Measurements from ENCODE around the gene SEMA5A.
A peak's percentile ranks its signal among the peaks of the same experiment; 100 is the strongest.

SEMA5A gene

DNA sequence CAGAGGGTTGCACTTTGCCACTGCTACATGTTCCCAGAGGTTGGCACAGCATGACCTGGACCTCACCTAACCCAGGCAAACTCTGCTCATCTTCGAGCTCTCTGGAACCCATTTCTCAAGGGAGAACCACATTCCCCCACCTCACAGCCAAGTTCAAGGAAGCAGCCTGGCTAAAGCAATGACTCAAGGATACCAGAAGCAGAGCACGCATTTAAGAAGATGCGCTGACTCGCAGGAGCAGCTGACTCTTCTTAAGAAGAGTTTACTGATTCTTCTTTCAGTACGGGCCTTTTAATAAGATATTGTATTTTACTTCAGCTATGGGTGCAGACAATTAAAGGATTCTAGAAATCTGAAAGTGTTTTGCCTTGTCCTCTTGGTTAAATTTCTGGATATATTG is 4.1 kb upstream of the SEMA5A start:
- DNase-seq: no peak

DNA sequence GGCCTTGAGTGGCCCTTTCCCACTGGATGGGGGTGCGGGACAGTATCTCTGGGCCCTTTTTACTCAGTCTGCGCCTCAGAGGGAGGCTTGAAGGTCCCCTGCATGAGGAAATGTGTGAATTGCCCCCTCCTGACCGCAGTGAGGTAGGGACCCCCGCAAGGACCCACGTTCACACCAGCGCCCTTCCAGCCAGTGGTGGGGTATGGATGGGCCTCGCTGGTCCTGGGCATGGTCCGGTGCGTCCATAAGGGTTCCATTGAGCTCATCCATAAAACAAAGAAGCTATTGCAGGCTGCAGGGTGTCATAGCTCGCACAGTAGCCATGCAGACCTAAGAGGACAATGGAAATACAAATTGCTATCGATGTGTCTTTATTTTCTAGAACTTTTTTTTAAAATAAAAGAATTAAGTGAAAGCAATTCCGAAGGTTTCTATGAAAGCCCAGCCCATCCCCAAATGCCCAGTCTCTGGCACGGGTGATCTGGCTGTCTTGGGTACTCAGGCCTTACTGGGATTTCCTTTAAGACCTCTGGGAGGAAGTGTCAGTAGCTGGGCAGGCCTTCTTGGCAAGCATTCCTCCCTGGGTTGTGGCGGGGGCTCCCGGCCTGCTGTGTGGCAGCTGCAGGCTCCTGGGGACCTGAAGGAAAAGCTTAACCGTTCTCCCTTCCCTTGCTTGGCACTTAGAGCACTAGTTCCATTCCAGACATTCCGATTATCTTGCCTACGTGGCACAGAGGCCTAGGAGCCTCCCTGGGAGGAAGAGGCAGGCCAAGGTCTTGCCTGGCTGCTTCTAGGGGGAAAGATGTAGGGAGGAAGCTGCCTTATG is 1.5 kb upstream of the SEMA5A start:
- DNase-seq: peak in 26 of 56 donors; percentile 5 to 54 (median 24)

DNA sequence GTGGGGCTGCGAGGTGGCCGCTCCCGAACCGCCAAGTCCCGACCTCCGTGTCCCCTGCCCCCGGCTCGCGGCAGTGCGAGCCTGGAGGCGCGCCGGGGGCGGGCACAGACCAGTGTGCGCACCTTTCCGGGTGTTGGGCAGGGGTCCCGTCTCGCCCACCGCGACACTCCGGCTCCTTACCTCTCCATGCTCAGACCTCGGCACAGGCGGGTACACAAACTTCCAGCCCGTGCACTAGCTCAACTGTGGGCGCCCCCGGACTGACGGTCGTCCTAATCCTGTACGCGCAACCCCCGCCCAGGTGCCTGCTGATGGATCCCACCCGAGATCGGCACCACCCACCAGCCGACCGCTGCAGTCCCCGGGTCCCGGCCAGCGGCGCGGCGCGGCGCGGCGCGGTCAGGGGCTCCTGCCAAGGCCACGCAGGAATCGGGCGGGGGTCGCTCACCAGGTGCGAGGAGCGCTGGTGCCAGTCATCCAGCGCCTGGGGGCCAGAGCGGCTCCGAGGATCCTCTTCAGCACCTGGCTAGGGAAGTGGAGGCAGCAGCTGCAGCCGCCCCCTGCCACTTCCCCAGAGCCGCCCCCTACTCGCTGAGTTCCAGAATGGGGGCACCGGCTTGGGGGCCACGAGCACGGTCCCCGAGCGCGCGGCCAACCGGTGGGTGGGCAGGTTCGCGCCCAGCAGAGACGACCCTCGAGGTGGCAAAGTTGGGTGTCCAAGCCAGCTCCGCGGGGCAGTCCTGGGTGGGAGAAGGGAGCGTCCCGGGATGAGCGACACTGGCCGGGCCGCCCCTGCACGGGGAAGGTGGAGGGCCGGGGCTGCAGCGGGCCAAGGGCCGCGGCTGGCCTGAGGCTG is 511 bp downstream of the SEMA5A start:
- DNase-seq: peak in 3 of 56 donors; percentile 9 to 40 (median 14)

DNA sequence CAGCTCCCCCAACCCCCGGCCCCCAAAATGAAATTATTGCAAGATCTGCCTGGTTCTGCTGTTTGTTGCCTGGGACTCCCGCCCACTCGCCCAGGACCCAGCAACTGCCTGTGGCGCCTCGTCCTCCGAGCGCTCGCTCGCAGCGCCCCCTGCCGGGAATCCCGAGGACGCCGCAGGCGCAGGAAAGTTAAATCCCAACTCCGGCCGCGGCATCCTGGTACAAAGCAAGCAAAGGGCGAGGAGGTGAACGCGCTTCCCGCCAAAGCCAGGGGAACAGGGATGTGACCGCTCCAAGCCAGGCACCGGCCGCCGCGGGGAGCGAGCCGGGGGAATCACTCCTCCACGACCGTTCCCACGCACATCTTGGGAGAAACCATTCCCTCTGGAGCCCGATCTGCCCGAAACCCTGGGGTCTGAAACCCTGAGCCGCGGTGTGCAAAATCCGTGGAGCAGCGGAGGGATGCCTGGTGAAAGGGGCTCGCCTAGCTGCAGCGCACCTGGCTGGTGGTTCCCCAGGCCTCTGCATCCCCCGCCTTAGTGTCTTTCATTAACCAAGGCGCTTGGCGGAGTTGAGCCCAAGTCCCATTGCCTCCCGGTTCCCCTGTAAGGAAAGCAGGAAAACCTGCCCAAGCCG is 1.3 kb downstream of the SEMA5A start:
- DNase-seq: peak in 55 of 56 donors; percentile 15 to 90 (median 70)

DNA sequence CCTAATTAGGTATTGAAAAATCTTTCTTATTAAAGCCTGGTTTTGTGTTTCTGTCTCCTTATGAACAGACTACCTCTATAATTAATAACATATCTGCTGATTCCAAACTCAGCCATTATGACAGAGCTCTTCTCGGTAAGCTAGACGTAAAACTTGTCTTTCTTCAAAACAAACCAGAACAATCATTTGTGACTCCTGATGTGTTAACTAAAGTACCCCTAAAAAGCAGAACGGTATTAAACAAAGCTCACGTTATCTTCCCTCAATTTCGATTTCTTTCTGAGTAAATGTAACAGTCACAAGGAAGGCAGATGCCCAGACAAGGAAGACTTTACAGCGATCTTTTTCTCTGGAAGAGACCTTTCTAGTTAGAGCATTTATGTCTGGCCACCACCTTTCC is 1.8 kb downstream of the SEMA5A start:
- no peak for DNase-seq

DNA sequence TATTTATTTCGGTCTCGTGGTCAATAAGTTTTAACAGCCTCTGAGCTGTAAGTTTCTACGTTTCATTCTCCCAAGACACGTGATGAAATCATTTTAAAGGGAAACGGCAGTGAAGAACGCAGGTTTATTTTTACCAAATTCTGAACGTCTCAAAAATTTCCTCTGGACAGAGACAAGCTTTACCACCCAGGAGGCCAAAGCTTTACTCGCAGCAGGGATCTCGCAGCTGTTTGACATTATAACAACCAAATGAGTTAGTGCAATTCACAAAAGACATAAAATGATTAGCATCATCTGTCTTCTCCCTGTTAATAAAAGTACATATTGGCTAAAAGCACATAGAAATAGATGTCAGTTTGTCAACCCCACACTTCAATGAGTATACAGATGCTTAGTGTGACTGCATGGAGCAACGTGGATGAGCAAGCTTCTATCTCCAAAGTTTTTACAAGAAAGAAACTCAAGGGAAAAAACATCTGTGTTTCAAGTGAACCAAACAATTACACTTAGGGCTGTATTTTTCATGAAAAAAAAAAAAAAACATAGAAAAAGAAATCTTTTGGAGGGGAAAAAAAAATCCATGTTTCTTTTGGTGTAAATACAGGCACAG is 2.5 kb downstream of the SEMA5A start:
- DNase-seq: no peak

DNA sequence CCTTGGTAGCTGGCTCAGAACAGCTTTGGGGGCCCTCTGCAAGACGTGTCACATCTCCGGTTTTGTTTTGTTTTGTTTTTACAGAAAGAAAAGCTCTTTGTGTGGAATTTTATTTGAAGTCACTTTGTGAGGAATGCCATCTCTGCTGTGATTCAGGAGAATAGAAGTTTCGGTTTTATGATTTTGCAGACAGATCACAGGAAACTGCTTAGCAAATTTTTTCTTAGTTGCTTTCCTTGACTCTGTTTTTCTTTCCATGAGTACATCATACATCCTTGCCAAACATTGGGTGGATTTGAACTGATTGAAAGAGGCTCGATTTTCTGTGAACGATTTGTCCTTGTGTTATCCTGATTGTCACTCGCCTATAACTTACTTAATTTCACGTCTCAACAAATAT is 5.1 kb downstream of the SEMA5A start:
- DNase-seq: no peak

DNA sequence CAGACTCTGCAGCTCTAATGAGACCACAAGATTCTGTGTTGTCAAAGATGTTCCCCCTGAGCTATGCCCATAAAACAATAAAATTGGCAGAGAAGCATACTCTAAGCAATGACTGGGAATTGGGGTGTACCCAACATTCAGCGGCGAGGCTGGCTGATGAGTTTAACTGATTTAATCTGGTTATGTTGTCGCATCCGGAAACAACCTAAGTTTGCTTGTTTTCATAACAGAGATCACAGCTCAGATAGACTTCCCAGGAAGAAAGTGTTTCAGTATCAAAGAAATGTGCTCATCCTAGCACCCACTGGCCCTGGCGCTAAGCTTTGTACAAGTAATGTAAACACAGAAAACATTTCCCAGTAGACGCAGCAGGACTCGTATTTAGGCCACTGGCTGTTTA is 7.4 kb downstream of the SEMA5A start:
- no peak for DNase-seq

DNA sequence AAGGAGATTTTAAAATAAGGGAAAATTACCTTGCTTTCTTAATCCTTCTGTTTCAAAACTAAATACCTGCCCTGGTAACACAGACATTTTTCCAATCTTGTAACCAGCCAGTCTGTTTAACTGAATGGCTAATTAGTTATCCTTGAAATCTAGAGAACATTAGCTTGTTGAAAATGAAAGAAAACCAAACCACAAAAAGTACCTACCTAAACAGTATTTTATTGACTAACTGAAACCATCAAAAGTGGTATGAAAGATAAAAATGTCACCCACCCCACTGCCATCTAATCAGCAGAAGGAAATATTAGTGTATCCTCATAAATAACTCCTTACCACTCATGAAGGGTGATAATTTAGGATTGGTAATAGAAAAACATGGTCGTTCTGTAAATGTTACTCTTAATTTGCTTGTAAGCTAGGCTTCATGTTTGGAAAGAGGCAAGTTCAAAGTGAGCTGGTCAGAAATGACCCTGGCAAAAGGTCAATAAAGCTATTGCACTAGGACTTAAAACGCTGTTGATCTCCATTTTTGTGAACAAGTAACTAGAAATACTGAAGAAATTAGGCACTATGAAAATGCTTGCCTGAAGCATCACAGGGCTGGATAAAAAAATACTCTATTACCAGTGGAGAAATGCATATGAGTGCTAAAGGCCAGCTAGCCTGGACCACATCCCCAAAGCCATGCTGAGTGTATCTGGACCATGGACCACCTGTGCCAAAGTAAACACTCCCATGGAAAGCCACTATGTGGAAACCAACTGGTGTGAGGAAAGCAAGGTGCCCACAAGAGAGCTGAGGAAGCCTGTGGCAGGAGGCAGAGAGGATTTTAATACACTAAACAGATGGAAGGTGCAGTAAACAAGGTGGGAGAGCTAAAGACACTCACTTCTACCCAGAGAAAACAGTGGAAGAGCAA is 8.4 kb downstream of the SEMA5A start:
- no peak for DNase-seq

DNA sequence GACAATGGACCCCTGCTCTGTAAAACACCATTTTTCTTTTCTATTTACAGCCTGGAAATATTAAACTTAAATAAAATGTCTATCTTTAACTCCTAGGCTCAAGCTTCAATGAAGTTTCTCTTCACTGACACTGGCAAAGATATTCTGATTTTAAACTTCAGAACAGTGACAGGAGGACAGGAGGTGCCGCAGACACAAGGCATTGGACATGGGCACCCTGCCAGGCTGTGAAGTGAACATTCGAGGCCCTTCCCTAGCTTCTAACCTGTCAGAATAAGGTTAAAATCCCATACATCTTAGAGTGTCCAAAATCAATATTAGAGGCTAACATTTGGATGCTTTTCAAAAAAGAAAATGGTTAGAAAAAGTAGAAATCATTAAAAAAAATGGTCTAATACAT is 9.2 kb downstream of the SEMA5A start:
- no peak for DNase-seq

DNA sequence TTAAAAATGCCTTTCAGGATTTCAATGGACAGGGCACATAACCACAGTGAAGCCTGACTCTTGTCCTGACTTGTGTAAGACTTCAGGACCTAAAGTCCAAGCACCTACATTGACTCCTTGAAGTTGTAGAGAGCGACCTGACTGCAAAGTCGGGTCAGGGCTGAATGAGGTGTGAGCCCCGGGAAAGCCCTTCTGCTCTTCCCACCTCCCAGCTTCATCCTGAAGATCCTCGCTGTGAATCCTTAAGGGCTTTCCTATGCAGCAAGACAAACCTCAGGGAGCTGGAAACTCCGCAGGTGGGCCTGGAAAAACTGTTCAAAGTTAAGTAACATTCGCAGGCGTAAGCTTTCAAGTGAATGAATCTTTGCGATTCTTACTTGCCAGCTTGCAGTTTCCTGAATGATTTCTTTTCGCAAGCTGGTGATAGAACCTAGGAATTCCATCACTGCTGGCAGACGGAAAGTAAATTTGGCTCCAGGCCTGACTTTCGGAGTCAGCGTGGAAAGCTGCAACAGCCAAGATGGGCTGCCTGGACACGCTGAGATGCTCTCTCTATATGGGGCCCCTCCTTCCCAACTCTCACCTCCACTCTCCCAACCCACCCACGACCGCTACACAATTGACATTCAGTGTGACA is 10.9 kb downstream of the SEMA5A start:
- DNase-seq: peak in 2 of 56 donors; percentile 13 to 34

DNA sequence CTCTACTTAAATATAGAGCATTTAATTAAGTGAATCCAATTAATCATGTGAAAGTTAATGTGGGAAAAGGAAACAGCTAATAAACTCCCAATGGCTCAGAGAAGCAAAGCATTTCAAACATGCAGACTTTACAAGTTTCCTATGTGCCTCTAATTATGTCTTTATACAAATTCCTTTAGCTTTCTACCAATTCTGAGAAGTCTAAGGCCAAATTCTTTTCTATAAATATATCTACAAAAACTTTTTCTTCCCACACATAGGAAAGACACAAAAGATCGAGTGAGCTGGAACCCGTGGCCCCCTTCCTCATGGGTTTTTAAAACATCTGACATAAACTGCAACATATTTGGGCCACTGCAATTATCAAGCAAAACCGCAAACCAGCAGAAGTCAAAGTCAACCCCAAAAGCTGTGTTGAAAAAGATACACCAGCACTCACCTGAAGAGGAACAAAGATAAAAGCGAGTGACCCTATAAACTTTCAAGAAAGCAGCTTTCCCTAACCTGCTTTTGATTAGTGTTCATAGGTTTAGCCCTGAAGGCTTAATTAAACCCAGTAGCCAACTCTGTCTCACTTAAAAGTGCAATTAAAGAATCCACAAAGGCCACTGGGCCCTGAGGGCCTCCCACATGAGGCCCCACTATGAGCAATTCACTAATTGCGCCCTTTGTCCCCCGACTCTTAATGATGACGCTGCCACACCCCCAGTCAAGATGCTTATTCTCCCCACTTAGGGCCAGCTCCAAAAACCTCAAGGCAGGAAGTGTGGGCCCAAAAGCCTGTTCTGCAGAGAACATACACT is 12.1 kb downstream of the SEMA5A start:
- DNase-seq: no peak

DNA sequence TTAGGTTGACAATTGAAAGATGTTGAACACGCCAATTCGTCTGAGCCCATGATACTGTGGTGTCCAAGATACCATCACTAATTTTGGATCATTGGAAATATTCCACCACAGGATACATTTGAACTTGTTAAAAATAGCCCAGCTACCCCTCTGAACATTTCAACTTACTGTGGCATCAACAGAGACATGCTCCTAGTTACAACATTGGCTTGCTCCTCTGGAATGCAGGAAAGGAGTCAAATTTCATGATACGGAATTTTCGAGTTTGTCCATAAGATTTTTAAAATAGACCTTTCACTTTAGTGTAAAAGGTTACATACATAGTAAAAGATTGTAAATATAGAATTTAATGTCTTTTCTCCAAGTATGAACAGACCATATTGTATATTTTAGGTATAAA is 12.8 kb downstream of the SEMA5A start:
- no peak for DNase-seq

DNA sequence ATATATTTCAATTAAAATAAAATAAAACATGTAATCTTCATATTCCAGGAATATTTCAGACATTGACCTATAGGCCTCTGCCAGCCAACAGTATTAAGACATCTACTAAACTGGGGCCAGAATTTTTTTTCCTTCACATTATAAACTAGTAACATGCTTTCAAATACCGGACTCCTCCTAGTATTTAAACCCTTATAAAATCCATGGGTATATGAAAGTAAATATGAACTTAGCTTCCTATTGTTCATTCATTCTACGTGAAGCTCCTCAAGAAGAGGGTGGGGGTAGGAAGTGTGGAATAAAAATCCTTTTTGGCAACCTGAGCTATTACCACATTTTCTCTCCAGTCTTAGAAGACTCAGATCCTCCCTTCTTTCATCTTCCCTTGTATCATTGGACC is 16.4 kb downstream of the SEMA5A start:
- no peak for DNase-seq

DNA sequence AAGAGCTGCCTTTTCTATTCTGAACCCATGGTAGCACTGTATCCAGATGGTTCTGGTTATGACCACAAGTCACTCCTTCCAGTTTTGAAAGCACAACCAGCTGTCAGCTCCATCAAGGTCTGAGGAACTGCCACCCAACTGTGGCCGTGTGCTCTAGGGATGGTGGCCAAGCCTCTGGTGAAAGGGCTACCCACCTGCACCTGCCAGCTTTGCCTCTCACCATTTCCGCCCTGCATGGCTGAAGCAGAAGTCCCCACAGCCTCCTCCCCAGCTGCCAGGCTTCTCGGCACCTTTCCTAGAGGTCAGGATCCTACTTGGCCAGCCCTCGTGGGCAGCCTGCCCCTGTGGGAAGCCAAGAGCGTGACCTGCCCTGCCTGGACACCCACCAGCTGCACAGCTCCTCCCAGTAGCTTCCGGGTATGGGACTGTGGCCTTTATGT is 16.8 kb downstream of the SEMA5A start:
- DNase-seq: no peak

DNA sequence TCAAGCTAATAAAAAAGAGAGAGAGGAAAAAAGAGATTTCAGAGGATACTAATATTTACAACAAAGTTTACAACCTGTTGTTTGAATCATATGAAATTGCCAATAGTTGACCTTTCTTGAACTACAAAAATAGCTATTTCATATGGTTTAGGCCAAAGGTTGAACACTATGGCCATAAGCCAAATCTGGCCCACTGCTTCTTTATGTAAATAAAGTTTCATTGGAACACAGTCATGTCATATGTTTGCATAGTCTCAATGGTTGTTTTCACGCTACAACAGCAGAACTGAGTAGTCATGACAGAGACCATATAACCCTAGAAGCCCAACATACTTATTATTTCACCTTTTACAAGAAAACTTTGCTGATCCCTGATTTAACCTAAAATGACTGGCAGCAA is 20.9 kb downstream of the SEMA5A start:
- DNase-seq: no peak

DNA sequence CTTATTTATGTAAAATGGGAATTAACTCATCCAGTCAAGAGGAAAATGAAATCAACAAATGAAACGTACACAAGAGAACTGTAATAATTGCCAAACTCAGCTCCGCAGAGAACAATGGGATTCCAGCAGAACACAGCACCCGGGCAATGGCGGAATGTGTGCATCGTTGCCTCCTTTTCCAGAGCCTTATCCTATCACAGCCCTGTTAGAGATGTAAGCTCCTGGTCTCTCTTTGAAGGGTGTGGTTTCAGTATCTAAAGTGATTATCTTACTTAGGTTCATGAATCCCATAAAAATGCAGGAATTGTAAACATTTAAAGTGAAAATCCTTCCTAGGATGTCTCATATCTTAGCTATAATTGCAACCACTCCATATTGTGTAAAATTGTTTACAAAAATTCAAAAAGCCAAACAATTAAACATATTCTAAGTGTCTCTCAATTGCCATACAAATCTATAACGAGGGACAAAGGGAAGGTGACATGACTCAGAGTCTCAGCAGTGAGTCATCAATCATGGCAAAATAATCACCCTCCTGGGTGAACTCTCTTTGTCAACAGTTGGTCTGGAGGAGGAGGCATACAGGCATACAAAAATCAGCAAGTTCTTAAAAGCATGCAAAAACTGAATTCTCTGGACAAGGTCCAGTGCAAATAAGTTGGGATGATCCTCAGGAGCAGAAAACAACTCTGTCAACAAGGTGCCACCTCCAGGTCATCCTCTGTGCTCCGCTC is 22.6 kb downstream of the SEMA5A start:
- no peak for DNase-seq

DNA sequence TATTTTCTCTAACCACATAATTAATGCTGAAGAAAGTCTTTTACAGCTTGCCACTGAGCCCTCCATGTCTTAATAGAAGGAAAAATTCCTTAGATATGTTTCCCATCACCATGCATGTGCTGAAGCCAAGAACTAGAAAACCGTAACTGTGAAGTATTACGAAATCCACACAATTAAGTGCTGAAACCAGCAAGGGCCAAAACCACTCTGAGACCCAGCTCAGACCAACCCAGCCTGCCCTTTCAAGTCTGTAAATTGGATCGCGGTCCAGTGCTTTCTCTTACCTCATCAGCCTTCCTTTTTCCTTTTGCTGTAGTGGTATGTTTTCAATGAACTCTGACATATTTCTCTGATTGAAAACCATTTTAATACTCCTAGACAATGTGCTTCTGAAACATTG is 26.3 kb downstream of the SEMA5A start:
- DNase-seq: peak in 6 of 56 donors; percentile 10 to 33 (median 25)

Measured in amygdala (tissue), 56 donors.